T-helper 22 cell (primary cell): Measurements from ENCODE around the gene PRR30.
"Not testable (repeated sequence)": the region's sequence is repeated elsewhere in the genome, so short reads cannot be mapped to it uniquely, and the experiment has no call there.

Experiments used
- DNase-seq: peaks from one replicate; pipeline ENCODE4 v3.0.0-alpha.2; 2020; ENCODE audit warnings: low read depth

The PRR30 gene

GRCh38 chr2:27128668-27129571 is 10.3 kb downstream of the PRR30 start:
- no peak for DNase-seq

GRCh38 chr2:27127883-27128667 is 11.1 kb downstream of the PRR30 start:
- DNase-seq = no peak

DNA sequence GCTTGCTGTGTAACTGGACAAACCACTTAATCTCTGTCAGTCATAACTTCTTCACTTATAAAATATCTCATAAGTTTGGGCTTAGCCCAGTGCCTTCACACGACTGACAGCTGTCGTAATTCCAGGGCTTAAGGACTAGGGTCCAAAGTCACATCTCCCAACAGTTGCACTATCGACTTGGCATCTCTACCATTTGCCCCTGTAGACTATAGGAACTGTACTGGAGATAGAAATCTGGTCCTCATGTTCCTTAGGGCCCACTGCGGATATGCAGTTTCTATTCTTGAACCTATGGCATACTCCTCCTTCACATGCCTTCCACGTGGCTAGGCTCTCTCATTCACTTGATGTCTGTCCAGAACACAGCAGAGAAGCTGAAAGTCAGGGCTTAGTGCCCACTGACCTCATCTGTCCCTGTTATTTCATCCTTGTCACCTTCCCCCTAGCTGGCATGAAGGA is 12.9 kb downstream of the PRR30 start:
- DNase-seq = no peak

DNA sequence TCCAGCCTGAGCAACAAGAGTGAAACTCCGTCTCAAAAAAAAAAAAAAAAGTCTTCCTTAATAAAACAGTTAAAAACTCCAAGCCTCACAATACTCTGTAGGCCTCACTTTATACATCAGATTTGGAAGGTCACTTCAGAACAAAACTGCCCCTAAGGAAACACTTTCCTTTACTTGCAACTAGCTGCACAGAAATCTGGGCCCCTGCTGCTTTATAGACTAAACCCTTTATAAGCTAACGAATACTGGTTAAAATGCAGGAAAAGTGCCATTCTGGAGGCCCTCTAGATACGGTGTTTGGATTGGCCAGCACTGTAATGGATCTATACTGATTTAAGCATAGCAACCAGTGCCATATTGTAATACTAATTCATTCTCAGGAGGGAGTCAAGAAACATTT is 14.1 kb downstream of the PRR30 start:
- DNase-seq = no peak

- peak; percentile 64 for DNase-seq
Measured at GRCh38 chr2:27123302-27124150, 15.7 kb downstream of the PRR30 start, which contains the start of gene ABHD1. Gene ABHD1, plus strand, starts transcription at chr2:27123815. Its CDS starts 134 bp downstream, at chr2:27123949.

DNA sequence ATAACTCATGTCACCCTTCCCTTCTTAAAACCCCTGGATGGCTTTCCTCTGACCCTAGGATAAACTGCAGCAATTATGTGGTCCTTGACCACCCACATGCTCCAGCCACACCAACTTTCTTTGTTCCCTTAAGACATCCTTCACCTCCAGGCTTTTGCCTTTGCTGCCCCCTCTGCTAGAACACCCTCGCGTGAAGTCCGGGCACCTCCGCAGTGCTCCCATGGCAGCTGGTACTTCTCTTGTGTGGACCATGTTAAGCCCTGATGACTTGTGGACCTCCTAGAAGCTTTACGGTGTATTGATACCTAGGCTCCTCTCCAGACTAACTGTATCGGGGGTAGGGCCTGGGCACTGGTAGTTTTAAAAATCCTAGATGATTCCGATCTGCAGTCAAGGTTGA is 16.4 kb downstream of the PRR30 start:
- no peak for DNase-seq

GRCh38 chr2:27121906-27122305 is 17.3 kb downstream of the PRR30 start:
- no peak for DNase-seq

GRCh38 chr2:27119330-27119670 is 19.9 kb downstream of the PRR30 start:
- DNase-seq = not testable (repeated sequence)

GRCh38 chr2:27118525-27119329 is 20.5 kb downstream of the PRR30 start, which contains the start of gene CGREF1:
Gene CGREF1, minus strand, starts transcription at chr2:27119128. Its CDS starts 14,762 bp downstream, at chr2:27104366.
- DNase-seq = no peak

DNA sequence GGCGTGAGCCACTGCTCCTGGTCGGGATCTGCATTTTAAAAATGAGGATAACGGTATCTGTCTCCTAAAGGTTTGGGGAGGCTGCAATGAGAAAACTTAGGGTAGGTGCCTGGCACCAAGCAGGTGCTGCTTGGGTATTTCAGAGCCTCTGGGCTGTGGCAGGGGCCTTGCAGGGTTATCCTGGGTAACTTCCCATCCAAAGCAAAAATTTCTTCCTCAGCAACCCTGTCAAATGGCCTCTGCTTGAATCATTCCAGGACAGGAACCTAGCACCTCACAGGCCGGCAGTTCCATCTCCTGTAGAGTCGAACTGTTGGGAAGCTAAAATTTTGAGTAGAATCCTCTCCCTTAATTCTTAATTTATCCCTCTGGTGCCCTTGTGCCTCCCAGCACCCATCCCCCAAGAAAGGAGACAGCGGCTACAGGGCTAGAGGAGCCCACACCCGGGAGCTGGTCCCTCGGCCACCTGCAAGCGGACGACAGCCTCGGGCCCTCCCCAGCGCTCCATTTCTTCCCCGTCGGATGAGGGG is 21.1 kb downstream of the PRR30 start:
- DNase-seq = no peak

DNA sequence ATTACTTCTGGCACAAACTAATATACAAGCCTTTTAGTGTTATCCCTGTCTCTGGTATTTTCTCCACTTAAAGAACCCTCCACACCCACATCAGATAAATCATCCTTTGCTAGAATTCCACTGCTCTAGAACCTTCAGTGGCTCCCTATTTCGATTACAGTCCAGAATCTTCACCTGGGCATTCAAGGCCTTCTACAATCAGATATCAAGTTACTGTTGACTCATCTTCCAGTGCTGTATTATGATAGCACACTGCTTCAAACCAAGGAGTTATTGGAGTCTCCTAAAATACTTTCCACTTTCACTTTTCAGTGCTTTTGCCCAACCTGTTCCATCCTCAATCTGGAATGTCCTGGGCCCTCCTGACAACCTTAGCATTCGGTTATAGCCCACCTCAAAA is 23.7 kb downstream of the PRR30 start:
- no peak for DNase-seq

DNA sequence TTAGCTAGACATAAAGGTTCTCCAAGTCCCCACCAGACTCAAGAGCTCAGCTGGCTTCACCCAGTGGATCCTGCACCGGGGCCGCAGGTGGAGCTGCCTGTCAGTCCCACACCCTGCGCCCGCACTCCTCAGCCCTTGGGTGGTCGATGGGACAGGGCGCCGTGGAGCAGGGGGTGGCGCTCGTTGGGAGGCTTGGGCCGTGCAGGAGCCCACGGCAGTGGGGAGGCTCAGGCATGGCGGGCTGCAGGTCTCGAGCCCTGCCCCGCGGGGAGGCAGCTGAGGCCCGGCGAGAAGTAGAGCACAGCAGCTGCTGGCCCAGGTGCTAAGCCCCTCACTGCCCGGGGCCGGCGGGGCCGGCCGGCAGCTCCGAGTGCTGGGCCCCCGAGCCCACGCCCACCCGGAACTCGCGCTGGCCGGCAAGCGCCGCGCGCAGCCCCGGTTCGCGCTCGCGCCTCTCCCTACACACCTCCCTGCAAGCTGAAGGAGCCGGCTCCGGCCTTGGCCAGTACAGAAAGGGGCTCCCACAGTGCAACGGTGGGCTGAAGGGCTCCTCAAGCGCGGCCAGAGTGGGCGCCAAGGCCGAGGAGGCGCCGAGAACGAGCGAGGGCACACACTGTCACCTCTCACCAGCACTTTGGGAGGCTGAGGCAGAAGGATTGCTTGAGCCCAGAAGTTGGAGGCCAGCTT is 27.7 kb downstream of the PRR30 start:
- DNase-seq = not testable (repeated sequence)

GRCh38 chr2:27110603-27111352 is 28.4 kb downstream of the PRR30 start:
- not testable (repeated sequence) for DNase-seq

GRCh38 chr2:27109083-27109482 is 30.1 kb downstream of the PRR30 start:
- no peak for DNase-seq

DNA sequence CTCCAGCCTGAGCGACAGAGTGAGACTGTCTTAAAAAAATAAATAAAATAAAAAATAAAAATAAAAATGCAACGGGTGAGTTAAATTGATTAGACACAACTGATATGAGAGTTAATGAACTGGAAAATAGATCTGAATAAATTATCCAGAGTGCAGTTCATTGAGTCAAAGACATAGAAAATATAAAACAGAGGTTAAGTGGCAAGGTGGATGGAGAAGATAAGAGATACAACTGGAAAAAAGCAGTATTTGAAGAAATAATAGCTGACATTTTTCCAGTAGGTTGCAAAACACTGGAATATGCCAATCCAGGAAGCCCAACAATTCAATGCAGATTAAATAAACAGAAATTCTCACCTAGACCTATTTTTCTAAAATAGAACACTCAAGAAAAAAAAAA is 31.0 kb downstream of the PRR30 start:
- no peak for DNase-seq

- no peak for DNase-seq
Measured at GRCh38 chr2:27105981-27106380, 33.2 kb downstream of the PRR30 start.

DNA sequence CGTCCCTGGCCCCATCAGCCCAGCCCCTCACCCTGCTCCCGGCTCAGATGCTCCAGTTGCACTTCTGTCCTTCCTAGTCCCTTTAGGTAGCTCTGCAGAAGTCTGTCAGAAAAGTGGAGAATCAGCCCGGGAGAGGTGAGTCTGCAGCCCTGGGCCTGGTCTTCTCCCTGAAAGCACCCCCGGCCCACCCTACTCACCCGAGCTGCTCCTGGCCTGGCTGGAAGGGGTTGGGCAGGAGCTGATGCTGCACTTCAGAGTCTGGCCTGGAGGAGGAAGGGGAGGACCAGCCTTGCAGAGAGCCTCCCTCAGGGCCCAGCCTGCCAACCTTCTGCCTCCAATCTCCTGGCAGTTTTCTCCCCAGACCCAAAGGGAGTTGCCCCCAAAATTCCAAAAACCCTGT is 36.9 kb downstream of the PRR30 start:
- DNase-seq = no peak

- no peak for DNase-seq
Measured at GRCh38 chr2:27100036-27100435, 39.2 kb downstream of the PRR30 start.

DNA sequence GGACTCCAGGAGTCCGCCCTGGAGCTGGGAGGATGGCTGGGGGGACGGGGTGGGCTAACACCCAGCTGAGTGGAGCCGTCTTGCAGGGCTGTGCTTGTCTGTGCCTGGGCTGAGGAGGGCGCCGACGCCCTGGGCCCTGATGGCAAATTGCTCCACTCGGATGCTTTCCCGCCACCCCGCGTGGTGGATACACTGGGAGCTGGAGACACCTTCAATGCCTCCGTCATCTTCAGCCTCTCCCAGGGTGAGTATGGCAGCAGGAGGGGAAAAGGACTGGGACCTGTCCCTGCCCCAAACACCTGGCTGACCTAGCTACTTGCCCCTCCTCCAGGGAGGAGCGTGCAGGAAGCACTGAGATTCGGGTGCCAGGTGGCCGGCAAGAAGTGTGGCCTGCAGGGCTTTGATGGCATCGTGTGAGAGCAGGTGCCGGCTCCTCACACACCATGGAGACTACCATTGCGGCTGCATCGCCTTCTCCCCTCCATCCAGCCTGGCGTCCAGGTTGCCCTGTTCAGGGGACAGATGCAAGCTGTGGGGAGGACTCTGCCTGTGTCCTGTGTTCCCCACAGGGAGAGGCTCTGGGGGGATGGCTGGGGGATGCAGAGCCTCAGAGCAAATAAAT is 39.8 kb downstream of the PRR30 start:
- no peak for DNase-seq
